GM12865 (cell line): ENCODE results near the gene KCNK10.
A peak's percentile ranks its signal among the peaks of the same experiment; 100 is the strongest.

ENCODE experiments used
- DNase-seq: peaks from one replicate; pipeline ENCODE4 v3.0.0; 2010; ENCODE audit warnings: low read depth
- H3K4me3 ChIP-seq: 2 replicates; pipeline ENCODE4 v1.5.1; 2011; ENCODE audit warnings: mild to moderate bottlenecking, low read depth, low read length, control low read depth
- TF ChIP-seq, protein P1 (sequence below): IDR thresholded peaks from 2 replicates; pipeline ENCODE4 v1.5.1; 2011; ENCODE audit warnings: low read length, control low read depth, low read depth, inconsistent platforms; ENCODE audit not compliant: insufficient read depth; ENCODE audit errors: missing control alignments

The KCNK10 gene

DNA sequence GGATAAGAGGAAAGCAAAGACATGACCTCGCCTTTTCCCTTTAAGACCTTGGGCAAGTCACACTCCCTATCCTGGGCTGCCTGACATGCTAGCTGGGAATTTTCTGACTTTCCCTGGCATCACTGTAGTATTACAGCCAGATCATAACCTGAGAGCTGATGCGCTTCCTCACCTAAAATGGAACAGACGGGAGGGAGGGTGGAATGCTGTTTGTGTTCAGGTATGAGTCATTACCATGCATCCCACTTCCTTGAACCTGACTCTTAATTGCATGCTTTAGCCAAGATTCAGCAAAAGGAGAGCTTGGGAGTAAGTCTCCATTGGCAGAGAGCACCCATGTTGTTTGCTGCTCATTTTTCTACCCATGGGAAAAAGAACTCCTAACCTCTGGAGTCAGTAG is 156.5 kb downstream of the KCNK10 start:
- no peak for DNase-seq
- H3K4me3 ChIP-seq = no peak overlapping the region
- TF ChIP-seq, protein P1, sequence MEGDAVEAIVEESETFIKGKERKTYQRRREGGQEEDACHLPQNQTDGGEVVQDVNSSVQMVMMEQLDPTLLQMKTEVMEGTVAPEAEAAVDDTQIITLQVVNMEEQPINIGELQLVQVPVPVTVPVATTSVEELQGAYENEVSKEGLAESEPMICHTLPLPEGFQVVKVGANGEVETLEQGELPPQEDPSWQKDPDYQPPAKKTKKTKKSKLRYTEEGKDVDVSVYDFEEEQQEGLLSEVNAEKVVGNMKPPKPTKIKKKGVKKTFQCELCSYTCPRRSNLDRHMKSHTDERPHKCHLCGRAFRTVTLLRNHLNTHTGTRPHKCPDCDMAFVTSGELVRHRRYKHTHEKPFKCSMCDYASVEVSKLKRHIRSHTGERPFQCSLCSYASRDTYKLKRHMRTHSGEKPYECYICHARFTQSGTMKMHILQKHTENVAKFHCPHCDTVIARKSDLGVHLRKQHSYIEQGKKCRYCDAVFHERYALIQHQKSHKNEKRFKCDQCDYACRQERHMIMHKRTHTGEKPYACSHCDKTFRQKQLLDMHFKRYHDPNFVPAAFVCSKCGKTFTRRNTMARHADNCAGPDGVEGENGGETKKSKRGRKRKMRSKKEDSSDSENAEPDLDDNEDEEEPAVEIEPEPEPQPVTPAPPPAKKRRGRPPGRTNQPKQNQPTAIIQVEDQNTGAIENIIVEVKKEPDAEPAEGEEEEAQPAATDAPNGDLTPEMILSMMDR = no peak

DNA sequence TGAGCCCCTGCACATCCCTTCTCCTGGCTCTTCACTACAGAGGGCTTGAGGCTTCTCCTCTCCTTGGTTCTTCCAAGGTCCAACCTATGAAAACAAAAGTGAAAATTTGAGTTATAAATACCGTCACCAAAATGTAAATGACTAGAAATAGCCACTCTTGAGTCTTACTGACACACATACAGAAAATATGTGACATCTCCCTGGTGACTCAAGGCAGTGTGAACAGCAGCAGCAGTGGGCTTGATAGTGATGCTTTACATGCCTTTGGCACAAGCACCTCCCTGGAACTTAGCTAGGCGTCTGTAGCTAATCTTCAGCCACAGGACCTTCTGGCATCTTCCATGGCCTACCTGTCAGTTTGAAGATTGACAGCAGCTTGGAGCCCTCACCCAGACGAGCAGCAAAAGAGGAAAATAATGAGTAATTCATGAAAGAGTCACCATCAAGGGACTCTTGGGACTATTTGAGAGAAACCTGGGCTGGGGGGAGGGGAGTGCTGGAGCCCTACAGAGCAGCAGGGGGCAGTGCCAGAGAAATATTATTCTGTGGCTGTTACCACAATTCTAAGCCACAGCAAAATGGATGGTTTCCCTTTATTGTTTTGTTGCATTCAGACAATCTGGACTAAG is 158.0 kb downstream of the KCNK10 start:
- DNase-seq = peak; percentile 28
- no peak overlapping the region for H3K4me3 ChIP-seq
- TF ChIP-seq, protein P1 = peak; percentile 6

DNA sequence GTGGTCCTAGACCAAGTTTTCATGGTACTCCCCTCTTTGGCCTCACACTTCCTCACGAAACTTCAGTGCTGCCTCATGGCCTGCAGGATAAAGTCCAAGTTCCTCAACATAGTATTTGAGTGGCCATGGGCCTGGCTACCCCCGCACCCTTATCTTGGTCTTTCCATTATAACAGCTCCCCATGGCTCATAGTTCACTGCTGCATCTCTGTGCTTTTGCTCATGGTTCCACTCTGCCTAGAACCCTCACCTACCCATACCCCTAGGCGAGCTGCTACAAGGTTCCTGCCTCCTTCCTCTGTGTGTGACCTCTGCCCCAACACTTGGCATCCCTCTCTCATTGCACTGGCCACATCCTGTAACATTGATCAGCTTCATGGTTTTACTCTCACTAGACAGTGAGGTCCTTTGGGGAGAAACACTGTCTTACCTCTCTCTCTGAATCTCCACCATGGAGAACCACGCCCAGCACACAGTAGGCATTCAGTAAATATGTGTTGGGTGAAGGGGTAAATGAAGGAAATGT is 159.3 kb downstream of the KCNK10 start:
- TF ChIP-seq, protein P1 = no peak
- peak; percentile 17 for DNase-seq

DNA sequence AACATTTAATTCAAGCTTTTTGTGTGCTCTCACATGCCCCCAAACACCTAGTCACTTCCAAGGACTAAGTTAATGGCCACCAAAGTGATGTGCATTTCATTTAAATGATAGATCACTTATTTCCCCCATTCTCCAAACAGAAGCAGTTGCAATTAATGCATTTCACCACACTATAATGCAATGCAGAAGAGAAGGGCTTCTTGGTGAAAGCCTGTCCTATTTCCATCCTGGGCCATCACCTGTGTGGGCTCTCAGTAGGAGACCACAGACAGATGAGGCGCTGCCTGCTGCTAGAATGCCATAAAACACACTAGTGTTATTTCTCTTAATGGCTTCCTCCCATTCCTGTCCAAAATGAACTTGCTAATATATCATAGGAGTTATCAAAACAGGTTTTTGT is 166.9 kb downstream of the KCNK10 start:
- H3K4me3 ChIP-seq = no peak overlapping the region
- DNase-seq = no peak
- TF ChIP-seq, protein P1 = no peak

More for the DNA sequence above, 159.3 kb downstream of the KCNK10 start:
- no peak overlapping the region for H3K4me3 ChIP-seq

DNA sequence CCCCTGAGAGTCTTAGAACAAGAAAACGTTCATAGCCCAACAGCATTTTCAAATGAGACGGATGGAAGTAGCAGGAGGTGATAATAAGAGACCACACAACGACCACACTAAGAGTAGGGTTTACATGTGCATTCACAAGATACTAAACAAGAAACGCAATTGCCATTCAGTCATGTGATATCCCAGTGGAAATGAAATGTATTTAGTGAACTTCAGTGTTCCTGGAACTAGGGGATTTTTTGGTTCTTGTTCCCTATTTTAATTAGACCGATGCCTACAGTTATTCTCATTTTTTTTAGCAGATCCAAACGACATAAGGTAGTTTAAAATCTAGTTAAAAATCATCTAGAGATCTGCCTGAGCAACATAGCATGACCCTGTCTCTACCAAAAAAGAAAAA is 168.1 kb downstream of the KCNK10 start:
- DNase-seq = no peak
- no peak overlapping the region for H3K4me3 ChIP-seq
- TF ChIP-seq, protein P1 = no peak

DNA sequence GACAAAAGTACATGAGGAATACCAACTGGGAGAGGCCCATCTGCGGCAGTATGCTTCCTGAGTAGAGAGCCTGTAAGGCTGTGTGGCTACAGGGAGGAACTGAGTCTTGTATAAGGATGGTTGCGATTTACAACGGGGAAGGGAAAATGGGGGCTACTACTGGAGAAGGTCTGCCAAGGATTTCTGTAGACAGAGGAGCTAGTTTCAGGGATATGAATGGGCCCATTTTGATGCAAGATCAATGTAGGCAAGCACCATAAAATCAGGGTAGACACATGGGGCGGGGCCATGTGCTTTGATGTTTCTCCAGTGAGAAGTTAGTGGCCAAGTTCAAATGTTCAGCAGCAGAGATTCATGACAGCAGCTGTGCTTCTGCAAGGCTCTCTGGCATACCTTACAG is 168.7 kb downstream of the KCNK10 start:
- TF ChIP-seq, protein P1 = no peak
- H3K4me3 ChIP-seq = no peak overlapping the region
- no peak for DNase-seq
